ENCODE results near the gene ENOX1. TPM values are rescaled to one million over a fixed set of nuclear protein-coding genes. Genes with fewer than 3 reads are reported as not detected.

Gene ENOX1
- total RNA-seq, 1 experiment from 2014 or later: 0.26 TPM

- Mint-ChIP-seq H3K27me3 (ENCODE audit: low read depth) (no peaks in the 10 kb centered on the region; the same call in 1 of the 2 replicates), H3K36me3 (no peaks in the 10 kb centered on the region), H3K9me3 (no peaks in the 10 kb centered on the region), H3K4me3 (no peak overlapping the region), H3K27ac (no peak overlapping the region), H3K4me1 (no peaks in the 10 kb centered on the region)
- no peak for TF ChIP-seq CDX4 (CRISPR knock-in tag; IDR thresholded peaks at IDR 0.05; ENCODE audit: borderline replicate concordance)
- TF ChIP-seq MAX (CRISPR knock-in tag; IDR thresholded peaks at IDR 0.05): no peak
- no peak for TF ChIP-seq MLX (CRISPR knock-in tag; IDR thresholded peaks at IDR 0.05)
- DNase-seq (ENCODE audit: low spot score): no peak
- ATAC-seq: no peak
- POLR2A ChIA-PET: interaction anchor here (0.9 kb wide), 1 partner anchor 239 kb away, joined by 3 read pairs; no protein-coding TSS in a partner anchor
- CTCF ChIA-PET: no interaction called here
These were observed 221.8 kb downstream of the ENOX1 start for GRCh38 chr13:43564952-43565351.

- POLR2A ChIA-PET: no interaction called here
- H3K27me3 Mint-ChIP-seq (ENCODE audit: low read depth): no peaks in the 10 kb centered on the region; the same call in 1 of the 2 replicates
These were observed 225.7 kb downstream of the ENOX1 start for GRCh38 chr13:43561081-43561480.

GRCh38 chr13:43558939-43559338 lies 227.8 kb downstream of the ENOX1 start:
- DNase-seq (ENCODE audit: low spot score): no peak
- ATAC-seq: no peak
- H3K9me3 Mint-ChIP-seq: no peaks in the 10 kb centered on the region
- H3K27me3 Mint-ChIP-seq (ENCODE audit: low read depth): no peaks in the 10 kb centered on the region; the same call in 1 of the 2 replicates
- no peak for TF ChIP-seq RELA (CRISPR knock-in tag; IDR thresholded peaks at IDR 0.05; ENCODE audit: borderline replicate concordance)
- no peak for TF ChIP-seq TEAD1 (CRISPR knock-in tag; IDR thresholded peaks at IDR 0.05)
- TF ChIP-seq GRHL2 (CRISPR knock-in tag; IDR thresholded peaks at IDR 0.05; ENCODE audit: insufficient replicate concordance, severe bottlenecking): no peak
- TF ChIP-seq NR1H2 (CRISPR knock-in tag; IDR thresholded peaks at IDR 0.05): no peak
- TF ChIP-seq IRF1 (CRISPR knock-in tag; IDR thresholded peaks at IDR 0.05): no peak
- no peak for TF ChIP-seq CDX4 (CRISPR knock-in tag; IDR thresholded peaks at IDR 0.05; ENCODE audit: borderline replicate concordance)
- TF ChIP-seq USF1 (CRISPR knock-in tag; IDR thresholded peaks at IDR 0.05): no peak
- TF ChIP-seq JUN (CRISPR knock-in tag; IDR thresholded peaks at IDR 0.05): no peak
- no peak for TF ChIP-seq EMX1 (CRISPR knock-in tag; IDR thresholded peaks at IDR 0.05)
- TF ChIP-seq ZMAT4 (CRISPR knock-in tag; IDR thresholded peaks at IDR 0.05): no peak
- no peak for TF ChIP-seq ELF4 (CRISPR knock-in tag; IDR thresholded peaks at IDR 0.05; ENCODE audit: low read depth)
- TF ChIP-seq ARID4B (CRISPR knock-in tag; IDR thresholded peaks at IDR 0.05; ENCODE audit: borderline replicate concordance): no peak
- no peak for TF ChIP-seq OVOL2 (CRISPR knock-in tag; IDR thresholded peaks at IDR 0.05; ENCODE audit: borderline replicate concordance)
- TF ChIP-seq GABPB1 (CRISPR knock-in tag; IDR thresholded peaks at IDR 0.05): no peak
- TF ChIP-seq SOX15 (CRISPR knock-in tag; IDR thresholded peaks at IDR 0.05): no peak
- POLR2A ChIA-PET: no interaction called here
- no peaks in the 10 kb centered on the region for H3K4me1 Mint-ChIP-seq
- H3K36me3 Mint-ChIP-seq: no peaks in the 10 kb centered on the region
- no peak overlapping the region for H3K27ac Mint-ChIP-seq
- CTCF ChIA-PET: no interaction called here
- H3K4me3 Mint-ChIP-seq: no peak overlapping the region

More at GRCh38 chr13:43561081-43561480, 225.7 kb downstream of the ENOX1 start:
- CTCF ChIA-PET: interaction anchor here (0.5 kb wide), 1 partner anchor 276 kb away, joined by 3 read pairs; no protein-coding TSS in a partner anchor
- ATAC-seq (no peak), DNase-seq (ENCODE audit: low spot score) (no peak)
- Mint-ChIP-seq H3K27ac (no peak overlapping the region), H3K36me3 (no peaks in the 10 kb centered on the region), H3K4me3 (no peak overlapping the region), H3K4me1 (no peaks in the 10 kb centered on the region), H3K9me3 (no peaks in the 10 kb centered on the region)
- TF ChIP-seq TP53 (CRISPR knock-in tag; IDR thresholded peaks at IDR 0.05): no peak
- no peak for TF ChIP-seq USF2 (CRISPR knock-in tag; IDR thresholded peaks at IDR 0.05)
